NCI-H2171 treated with DMSO at 0.1 percent for 48 hours (cell line): ENCODE results near the gene MIER3.
"Not testable (repeated sequence)": the region's sequence is repeated elsewhere in the genome, so short reads cannot be mapped to it uniquely, and the experiment has no call there.

ENCODE experiments used
- DNase-seq: peaks from one replicate; lab custom pipeline; 2025; lab: John Stamatoyannopoulos, UW

Gene MIER3, protein sequence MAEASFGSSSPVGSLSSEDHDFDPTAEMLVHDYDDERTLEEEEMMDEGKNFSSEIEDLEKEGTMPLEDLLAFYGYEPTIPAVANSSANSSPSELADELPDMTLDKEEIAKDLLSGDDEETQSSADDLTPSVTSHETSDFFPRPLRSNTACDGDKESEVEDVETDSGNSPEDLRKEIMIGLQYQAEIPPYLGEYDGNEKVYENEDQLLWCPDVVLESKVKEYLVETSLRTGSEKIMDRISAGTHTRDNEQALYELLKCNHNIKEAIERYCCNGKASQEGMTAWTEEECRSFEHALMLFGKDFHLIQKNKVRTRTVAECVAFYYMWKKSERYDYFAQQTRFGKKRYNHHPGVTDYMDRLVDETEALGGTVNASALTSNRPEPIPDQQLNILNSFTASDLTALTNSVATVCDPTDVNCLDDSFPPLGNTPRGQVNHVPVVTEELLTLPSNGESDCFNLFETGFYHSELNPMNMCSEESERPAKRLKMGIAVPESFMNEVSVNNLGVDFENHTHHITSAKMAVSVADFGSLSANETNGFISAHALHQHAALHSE

DNA sequence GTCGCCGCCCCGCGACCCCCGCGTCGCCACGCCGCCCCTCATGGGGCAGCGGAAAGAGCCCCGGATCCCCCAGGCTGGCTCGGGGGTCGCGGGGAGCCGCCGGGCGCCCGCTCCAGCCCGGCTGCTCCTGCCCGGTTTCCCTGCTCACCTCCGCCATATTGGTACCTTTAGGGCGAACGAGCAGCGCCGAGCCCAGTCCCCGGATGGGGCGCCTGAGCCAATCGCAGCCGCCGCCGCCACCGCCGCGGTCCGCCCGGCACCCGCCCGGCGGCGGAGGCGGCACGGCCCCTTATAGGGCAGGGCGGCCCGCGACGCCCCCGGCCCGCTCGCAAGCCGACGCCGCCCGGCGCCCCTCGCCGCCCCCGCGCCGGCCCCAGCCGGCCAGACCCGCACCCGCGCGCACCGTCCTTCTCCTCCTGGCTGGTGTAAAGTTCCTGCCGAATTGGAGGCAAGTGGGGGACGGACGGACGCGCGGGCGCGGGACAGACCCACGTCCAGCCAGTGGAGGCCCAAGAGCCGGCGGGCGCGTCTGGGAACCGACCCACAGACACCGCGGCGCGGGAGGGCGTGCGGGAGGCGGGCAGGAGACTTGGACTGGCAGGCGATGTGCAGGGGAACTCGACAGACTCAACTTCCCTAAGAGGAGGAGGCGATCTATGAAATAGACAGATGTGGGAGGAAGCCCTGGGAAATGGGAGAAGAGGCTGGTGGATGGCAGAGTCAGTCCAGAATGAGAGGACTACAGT is at the start of gene MIER3:
Gene MIER3, minus strand, starts transcription at position 178 of the 746 bp plus-strand sequence. Its CDS starts 21 bp downstream, at position 157.
- peak; percentile 40 for DNase-seq

DNA sequence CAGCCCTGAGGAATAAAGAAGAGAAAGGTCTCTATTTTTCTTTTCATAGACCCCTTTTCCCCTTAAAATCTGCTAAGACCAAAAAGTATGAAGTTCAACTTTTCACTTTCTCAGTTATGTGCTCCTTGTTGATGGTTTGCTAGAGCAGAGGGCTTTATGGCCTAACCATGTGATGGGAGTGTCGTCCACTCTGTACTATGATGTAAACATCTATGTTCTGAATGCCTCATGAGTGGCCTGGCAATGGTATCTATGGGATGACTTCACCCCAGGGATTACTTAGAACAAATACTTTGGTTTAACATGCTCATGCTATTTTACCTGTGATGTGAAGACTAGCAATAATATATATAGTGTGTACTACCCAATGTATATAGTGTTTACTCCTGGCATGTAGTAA is 43.7 kb upstream of the MIER3 start:
- no peak for DNase-seq

DNA sequence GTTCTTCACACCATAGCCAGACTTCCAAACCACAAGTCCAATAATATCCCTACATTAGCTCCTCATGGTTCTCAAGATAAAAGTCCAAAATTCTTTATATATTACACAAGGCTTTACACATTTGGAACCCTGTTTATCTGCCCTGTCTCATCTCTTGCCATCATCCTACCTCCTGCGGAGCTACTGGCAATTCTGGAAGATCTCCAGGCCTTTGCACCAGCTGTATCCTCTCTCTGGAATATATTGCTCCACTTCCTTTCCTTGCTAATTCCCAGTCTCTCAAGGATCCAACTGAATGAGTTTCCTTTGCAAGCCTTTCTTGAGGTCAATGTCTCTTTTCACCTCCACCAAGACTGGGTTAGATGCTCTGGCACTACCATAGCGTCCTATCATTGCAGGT is 41.3 kb upstream of the MIER3 start:
- no peak for DNase-seq

DNA sequence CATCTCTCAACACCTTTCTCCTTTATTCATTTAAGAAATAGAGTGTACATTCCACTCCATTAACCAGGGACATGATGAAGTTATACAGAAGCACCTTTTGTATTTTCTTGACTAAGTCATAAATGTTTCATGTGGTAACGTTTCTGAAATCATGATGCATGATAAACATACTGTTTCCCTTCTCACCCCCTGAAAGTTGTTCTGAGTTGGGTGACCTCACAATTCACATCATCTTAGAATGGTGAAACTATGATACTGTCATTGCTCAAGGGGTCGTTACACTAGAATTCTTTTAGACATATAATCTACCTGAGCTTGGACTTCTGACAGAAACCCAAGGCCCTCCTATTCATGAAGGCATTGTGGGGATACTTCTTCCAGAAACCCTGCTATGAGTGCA is 37.8 kb upstream of the MIER3 start:
- DNase-seq: no peak

DNA sequence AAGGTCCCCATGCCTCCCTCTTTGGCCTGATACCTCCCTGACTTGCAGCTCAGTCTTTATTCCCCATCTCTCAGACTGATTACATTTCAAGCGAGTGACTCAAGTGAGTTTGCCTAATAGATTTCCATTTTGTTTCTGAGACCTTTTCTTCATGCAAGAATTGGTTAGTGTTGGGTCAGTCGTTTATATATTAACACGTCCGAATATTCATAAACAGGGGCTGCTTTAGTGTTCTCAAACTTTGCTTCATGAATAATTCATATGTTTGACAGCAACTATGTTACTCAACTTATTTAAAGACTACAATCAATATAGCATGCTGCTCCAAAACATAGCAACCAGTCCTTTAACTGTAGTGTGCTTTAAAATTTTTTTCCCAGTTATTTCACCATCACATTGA is 36.6 kb upstream of the MIER3 start:
- DNase-seq: no peak

DNA sequence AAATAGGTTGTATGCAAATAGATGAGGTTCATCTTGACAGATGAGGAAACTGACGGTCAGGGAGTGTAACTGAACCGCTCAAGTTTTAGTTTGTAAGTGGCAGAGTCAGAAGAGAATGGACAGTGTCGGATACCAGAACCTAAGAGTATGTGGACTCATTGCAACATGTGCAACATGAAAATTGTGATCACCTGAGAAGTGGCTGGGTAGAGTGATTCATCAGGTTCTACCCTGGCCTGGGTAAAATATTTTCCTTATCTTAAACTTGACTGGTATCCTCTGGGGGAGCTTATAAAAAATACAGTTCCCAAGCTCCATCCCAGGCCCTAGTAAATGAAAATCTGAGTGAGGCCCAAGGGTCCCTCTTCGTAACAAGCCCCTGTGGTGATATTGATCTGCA is 35.2 kb upstream of the MIER3 start:
- DNase-seq: no peak

DNA sequence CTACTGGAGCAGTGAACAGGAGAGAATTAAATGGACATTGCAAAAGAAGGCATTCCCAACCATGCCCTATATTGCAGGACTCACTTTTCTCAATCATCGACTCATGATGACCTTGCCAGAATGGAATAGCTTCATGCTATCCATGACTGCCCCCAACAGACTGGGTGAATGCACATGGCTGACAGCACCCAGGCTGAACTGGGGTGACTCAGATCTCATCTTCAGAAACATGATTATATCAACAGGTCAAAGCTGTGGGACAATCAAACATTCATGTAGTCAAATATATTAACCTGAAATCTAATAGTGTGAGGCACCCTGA is 34.7 kb upstream of the MIER3 start:
- no peak for DNase-seq

DNA sequence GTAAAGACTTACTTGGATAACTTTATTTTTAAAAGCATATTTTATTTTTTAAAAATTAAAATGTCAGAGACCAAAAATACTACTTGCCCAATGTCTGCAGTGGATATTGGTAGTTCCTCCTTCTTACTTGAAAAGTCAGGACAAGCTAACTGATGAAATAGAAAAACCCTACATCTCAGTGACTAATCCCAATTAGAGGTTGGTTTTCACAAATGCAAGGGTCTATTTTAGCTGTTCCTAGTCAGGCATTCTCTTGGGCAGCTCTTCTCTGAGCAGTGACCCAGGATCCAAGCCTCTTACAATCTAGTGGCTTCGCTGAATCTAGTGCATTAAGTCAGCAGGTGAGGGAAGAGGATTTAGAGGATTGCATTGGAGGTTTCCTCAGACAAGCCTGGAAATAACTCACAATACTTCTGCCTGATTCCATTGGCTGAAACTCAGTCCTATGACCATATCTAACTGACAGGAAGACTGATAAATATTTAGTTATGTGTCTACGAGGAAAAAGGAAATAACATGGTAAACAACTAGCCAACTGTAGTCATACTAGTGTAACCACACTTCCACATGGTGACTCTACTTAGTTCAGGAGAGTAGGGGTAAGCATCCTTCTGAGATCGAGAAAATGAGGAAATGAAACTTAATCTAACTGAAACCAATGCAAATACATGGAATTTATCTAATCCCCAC is 34.2 kb upstream of the MIER3 start:
- no peak for DNase-seq

DNA sequence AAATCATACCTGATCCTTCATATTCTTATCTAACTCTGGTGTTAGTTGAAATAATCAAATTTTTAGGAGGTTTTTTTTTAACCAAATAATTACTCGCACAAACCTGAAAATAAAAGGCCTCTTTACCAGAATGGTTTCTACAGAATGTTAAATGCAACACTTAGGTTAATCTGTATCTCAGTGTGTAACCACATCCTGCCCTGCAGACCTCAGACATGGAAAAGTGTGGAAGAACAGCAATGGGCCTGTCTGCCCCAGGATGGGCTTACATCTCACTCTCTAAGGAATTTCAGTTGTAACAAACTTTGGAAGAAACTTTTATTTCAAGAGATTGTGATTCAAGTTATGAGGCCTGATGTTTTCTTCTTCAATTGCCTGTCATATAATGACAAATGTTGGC is 32.5 kb upstream of the MIER3 start:
- DNase-seq: no peak

DNA sequence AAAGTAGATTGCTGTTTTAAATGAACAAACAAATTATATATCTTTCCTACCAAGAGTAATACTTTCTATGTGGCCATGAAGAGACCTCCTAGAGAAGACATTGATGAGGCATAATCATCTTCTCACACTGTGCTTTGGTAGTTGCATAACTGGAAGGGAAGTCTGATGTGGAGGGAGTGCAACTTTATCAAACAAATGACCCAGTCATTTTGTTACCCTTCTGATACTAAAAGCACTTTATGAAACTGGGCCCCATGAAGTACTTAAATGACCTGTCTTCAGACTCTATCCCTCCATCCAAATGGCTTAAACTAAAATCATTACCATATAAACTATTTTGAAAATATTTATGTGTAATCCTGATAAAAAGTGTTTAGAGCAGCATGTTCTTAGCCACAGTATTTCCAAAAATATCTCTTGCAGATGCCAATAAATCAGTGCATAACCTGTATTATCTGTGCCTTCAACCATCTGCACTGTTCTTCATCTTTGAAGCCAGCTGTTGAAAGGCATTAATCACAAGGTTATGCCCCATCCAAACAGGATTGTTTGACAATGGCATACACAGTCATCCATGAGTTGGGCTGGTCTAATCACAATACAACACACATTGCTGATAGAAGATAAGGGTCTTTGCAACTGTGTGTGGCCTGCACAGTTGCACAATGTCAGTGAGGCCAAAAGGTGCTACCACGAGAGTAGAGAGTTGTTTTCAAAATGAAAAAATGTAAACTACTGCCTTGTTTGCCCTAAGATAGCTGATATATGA is 31.9 kb upstream of the MIER3 start:
- DNase-seq: no peak

DNA sequence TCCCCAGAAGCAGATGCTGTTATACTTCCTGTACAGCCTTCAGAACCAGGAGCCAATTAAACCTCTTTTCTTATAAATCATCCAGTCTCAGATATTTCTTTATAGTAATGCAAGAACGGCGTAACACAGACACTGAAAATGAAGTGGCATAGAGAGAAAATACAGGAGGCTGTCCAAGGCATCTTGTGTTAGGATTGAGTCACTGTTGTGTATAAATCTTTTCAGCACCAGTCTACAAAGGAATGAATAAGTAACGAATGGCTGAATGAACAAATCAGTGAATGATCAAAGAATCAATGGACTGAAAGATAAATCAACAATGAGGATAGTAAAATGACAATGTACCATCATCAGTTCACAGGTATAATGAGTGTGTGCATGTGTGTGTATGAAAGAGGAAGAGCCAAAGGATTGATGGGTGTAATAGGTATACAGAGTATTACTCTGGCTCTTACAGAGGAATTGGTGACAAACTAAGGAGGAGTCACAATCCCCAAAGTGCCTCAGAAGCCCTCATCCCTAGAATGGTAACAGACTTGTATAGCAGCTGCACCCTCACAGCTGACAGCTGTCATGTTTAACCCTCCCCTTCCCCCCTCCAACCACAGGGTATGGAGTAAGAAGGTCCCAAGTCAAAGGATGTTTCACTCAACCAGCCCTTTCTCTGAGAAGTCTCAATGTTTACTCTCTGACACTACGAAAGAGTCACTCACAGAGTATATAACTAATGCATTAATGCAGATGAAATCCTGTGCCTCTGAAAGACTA is 29.8 kb upstream of the MIER3 start:
- no peak for DNase-seq

DNA sequence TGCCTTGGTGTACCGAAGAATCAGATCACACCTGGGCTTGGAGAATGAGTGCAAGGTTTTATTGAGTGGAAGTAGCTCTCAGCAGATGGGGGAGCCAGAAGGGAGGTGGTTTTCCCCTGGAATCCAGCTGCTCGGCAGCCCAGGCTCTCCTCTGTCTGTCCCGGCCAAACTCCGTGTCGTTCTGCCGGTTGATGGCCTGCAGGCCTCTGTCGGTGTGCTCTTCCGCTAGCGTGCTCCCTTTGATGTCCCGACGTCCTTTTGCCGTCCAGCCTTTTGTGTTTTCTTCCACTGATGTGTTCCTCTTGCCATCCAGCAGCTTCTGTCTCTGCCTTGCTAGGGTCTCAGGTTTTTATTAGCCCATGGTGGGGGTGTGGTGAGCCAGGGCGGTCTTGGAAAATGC is 28.0 kb upstream of the MIER3 start:
- DNase-seq: no peak

DNA sequence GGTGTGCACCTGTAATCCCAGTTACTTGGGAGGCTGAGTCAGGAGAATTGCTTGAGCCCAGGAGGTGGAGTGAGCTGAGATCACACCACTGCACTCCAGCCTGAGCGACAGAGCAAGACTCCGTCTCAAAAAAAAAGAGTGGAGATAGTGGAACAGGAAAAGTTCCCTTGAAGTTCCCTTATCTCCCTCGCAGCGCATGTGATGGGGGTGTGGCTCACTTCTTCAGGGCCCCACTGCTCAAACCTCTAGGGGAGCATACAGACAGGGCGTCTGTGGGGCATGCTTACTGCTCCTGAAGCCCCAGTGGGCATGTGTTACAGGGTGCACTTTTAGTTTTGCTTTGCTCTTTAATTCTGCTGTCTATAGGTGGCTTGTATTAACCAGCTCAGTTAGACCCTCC is 27.6 kb upstream of the MIER3 start:
- not testable (repeated sequence) for DNase-seq

DNA sequence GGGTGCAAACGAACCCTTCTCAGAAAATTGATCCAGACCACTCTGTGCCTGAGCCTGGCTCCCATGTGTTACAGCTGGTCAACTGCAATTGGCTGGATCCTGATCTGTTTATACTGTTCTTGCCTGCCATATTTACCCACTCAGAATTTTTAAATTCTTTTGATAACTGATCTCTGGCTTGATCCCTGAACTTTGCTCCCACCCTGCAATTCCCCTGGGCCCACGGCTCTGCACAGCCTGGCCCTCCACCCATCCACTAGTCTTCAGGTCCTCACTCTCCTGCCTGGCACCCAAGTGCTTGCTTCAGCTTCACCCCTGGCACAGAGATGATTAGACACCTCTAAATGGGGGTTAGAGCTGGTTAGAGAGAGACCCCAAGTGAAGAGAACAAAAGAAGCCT is 25.9 kb upstream of the MIER3 start:
- DNase-seq: no peak

DNA sequence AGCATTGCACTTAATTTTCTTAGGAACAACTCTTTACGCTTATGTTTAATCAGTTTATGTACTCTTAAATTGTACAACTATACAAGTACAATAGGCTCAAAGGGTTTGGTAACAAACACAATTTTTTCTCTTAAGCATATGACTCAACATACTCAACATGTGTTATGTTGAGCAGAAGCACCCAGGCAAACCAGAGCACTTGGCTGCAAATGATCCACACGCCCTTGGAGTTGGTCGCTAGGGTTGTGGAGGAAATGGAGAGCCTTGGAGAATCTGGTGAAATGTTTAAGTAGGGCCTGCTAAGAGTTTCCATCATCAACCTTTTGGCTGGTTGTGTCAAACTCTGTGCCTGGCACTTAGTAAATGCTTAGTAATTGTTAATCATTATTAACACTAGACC is 25.1 kb upstream of the MIER3 start:
- DNase-seq: no peak

DNA sequence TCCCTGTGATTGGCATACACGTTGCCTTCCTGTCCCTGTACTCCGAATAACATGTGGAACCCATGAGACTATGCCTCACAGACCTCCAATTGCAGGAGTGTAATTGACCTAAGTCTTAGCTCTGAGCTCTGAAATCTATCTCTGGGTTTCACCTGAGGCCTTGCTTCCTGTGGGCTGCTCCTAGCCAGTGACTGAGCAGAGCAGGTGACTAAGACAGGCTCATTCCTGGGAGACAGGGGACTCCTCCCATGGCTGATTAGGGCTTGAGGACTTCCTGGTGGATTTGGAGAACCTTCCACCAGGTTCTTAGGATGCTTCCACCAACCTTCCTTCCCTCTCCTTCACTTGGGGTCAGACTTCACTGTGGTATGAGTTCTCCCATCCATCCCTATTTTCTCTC is 22.3 kb upstream of the MIER3 start:
- DNase-seq: no peak

DNA sequence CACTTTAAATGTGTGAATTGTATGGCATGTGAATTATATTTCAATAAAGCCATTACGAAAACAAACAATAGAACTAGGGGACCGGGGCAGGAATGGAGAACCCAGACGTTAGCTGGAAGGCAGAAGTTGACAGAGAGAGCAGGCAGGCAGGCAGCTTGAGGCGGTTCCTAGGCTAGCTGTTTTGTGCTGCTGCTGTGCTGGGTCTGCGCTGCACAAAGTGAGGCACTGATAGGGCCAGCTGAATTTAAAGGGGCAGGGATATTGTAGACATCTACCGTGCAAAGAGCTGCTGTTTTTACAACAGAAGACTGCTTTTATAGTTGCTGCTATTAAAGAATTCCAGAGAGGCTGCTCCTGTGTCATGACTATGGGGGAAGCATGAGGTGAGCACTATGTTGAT is 21.6 kb upstream of the MIER3 start:
- no peak for DNase-seq

DNA sequence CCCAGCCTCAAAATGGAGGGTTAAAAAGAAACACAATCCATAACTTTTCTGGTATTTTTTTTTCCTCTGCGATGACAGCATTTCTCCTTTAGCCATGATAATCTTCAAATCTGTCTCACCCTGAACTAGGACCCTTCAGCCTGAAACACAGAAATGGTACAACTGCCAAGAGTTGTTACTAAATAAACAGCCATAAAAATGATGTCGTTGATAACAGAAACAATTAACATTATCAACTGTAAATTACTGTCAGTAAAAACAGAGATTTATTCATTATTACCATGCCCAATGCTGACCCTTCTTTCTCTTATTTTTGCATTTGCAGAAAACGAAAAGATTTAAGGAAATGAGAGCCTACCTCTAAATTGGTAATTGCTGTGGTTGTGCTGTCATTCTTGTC is 19.4 kb upstream of the MIER3 start:
- no peak for DNase-seq

DNA sequence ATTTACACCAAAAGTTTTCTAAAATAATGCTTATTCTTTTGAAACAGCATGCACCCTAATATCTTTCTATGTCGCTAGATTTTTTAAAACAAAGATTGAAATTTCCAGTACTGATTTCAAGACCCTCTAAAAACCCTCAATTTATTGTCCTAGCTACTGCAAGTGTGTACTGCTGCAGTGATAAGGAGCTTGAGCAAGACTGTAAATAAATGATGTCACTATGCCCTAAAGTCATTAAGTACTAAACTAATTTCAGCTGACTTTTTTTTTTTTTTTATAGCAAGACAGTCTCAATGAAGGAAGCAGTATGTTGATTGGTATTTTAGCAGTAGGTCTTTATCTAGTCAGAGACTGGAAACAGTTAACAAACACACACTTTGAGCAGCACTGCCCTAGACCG is 12.2 kb upstream of the MIER3 start:
- DNase-seq: no peak

DNA sequence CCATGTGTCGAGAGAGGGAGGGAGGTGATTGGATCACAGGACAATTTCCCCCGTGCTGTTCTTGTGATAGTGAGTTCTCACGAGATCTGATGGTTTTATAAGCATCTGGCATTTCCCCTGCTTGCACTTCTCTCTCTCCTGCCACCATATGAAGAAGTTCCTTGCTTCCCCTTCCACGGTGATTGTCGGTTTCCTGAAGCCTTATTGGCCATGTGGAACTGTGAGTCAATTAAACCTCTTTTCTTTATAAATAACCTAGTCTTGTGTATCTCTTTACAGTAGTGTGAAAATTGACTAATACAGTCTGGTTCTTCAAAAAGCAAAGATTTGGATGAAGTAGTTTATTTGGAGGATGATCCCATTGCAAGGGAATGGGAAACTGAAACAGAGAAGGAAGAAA is 11.3 kb upstream of the MIER3 start:
- no peak for DNase-seq

DNA sequence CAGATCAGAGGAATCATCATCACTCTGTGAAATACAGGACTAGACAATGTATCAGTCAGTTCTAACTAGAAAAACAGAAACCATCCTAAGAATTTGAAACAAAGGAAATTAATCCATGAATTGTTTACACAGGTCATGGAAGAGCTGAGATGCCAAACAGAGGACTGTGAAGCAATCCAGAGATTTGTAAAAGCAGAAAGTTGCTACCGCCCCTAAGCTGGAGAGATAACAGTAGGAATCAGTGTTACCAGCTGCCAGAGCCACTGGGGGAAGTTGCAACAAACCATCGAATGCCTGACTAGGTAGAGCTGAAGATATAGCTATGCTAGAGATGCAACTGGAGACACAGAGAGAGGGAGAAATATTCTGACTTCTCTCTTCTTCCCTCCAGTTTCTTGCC is 10.4 kb upstream of the MIER3 start:
- DNase-seq: peak; percentile 19
